ENCODE results near the gene APOL5.

- TF ChIP-seq EZH2 (IDR thresholded peaks at IDR 0.05; ENCODE audit: insufficient read depth, poor library complexity, severe bottlenecking) (no peak), EZH2phosphoT487 (IDR thresholded peaks at IDR 0.05; ENCODE audit: insufficient read depth, low read depth) (0 out of 2 replicates have a peak, but pooled peaks have one; percentile 2)
Measured at GRCh38 chr22:35742342-35743100, 24.8 kb downstream of the APOL5 start.

Measured in GM23248 (cell line).